K562 (cell line): ENCODE data around the gene LGR6. TPM values are rescaled to one million over a fixed set of nuclear protein-coding genes. Genes with fewer than 3 reads are reported as not detected.

ENCODE experiments used
- XRCC5 ChIP-seq: fragments of 200-400 bp; formaldehyde crosslinking; IDR thresholded peaks from 2 replicates; pipeline ENCODE4 v1.6.1; 2017; ENCODE audit warnings: low read depth, mild to moderate bottlenecking, low read length
- polyA plus RNA-seq, 8 experiments: library from polyadenylated mRNA; depleted of rRNA in 4 of 8; stranded (reverse) in 5 of 8; unstranded in 3 of 8; fragments of >200 nt; fragmentation: Nextera tagmentation in 2 of 8; fragmentation: Illumina TruSeq in 1 of 8; extraction: Ambion mirVana in 2 of 8; extraction: Trizol in 1 of 8; gene quantifications; 2 replicates each; pipeline versions ENCODE4 v1.2.1 to v1.2.3, GENCODE V29; 2011 to 2014; ENCODE audit warnings: inconsistent platforms in 1 of 8, missing spikeins in 1 of 8
- total RNA-seq, 7 experiments: library from RNA; depleted of rRNA in 6 of 7; stranded (reverse); fragments of >200 nt in 6 of 7; fragmentation: Illumina TruSeq in 2 of 7; extraction: Trizol in 2 of 7; gene quantifications; 2 replicates each; pipeline versions ENCODE4 v1.2.1 to v1.2.3, GENCODE V29; 2011 to 2021; ENCODE audit warnings: low replicate concordance in 1 of 7
- TF ChIP-seq, protein P1 (sequence below): IDR thresholded peaks from 2 replicates; pipeline ENCODE4 v1.6.1; 2011; ENCODE audit warnings: borderline replicate concordance, low read depth, mild to moderate bottlenecking, moderate library complexity, low read length; ENCODE audit not compliant: insufficient read depth, poor library complexity, severe bottlenecking
- TF ChIP-seq, protein P2 (sequence below), 2 experiments: fragments of 450-650 bp; IDR thresholded peaks; 2 replicates each; pipeline ENCODE4 v1.6.1; 2016; ENCODE audit warnings: mild to moderate bottlenecking in 2 of 2, borderline replicate concordance in 1 of 2, low read depth in 1 of 2, moderate library complexity in 1 of 2
- TF ChIP-seq, protein P3 (sequence below): fragments of 450-650 bp; IDR thresholded peaks from 2 replicates; pipeline ENCODE4 v1.6.1; 2014; ENCODE audit warnings: low read depth, mild to moderate bottlenecking, moderate library complexity, borderline replicate concordance
- TF ChIP-seq, protein P4 (sequence below): fragments of 250-450 bp; sonication (Bioruptor Pico); IDR thresholded peaks from 2 replicates; pipeline ENCODE4 v1.4.0; 2020; ENCODE audit warnings: mild to moderate bottlenecking, moderate library complexity

The LGR6 gene
- total and polyA plus RNA-seq, 9 of the 15 experiments (the other 6 are each of a cell fraction or from before 2014, with no cell fraction given), result 0.01 to 0.54 (median 0.17) TPM; not detected in 1

DNA sequence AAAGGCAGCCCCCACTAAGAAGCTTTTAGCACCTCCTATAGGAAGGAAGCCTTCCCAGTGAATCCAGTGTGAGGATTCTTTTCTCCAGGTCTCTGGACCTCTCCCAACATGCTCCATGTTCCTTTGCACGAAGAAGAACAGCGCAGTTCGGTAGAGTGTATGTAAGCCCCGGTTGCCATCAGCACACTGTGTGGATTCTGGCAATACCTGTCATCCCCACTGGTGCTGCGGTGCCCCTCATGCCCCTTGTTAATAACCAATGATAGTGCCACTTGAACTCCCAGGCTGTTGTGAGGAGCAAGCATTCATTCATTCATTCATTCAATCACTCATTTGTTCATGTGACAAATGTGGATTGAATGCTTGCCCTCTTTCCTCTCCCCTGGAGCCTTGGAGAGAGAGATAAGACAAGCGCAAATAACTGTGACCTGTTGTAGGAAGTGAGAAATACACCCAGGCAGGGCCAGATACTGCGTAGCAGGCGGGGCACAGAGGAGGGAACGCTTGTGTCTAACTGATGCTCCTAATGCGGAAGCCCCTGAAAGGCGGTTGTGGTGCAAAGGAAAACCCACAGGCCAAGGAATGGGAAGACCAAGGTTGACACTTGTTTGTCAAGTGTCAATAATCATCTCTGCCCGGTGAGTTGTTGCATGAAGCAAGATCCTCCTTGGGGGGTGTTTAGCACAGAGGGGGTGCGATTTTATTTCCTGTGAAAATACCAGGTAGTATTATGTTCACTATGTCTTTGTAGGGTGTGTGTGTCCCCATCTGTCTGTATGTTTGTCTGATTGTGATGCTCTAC is 9.8 kb downstream of the LGR6 start (continued):
- TF ChIP-seq, protein P1, sequence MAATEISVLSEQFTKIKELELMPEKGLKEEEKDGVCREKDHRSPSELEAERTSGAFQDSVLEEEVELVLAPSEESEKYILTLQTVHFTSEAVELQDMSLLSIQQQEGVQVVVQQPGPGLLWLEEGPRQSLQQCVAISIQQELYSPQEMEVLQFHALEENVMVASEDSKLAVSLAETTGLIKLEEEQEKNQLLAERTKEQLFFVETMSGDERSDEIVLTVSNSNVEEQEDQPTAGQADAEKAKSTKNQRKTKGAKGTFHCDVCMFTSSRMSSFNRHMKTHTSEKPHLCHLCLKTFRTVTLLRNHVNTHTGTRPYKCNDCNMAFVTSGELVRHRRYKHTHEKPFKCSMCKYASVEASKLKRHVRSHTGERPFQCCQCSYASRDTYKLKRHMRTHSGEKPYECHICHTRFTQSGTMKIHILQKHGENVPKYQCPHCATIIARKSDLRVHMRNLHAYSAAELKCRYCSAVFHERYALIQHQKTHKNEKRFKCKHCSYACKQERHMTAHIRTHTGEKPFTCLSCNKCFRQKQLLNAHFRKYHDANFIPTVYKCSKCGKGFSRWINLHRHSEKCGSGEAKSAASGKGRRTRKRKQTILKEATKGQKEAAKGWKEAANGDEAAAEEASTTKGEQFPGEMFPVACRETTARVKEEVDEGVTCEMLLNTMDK, result no peak
- TF ChIP-seq, protein P2, sequence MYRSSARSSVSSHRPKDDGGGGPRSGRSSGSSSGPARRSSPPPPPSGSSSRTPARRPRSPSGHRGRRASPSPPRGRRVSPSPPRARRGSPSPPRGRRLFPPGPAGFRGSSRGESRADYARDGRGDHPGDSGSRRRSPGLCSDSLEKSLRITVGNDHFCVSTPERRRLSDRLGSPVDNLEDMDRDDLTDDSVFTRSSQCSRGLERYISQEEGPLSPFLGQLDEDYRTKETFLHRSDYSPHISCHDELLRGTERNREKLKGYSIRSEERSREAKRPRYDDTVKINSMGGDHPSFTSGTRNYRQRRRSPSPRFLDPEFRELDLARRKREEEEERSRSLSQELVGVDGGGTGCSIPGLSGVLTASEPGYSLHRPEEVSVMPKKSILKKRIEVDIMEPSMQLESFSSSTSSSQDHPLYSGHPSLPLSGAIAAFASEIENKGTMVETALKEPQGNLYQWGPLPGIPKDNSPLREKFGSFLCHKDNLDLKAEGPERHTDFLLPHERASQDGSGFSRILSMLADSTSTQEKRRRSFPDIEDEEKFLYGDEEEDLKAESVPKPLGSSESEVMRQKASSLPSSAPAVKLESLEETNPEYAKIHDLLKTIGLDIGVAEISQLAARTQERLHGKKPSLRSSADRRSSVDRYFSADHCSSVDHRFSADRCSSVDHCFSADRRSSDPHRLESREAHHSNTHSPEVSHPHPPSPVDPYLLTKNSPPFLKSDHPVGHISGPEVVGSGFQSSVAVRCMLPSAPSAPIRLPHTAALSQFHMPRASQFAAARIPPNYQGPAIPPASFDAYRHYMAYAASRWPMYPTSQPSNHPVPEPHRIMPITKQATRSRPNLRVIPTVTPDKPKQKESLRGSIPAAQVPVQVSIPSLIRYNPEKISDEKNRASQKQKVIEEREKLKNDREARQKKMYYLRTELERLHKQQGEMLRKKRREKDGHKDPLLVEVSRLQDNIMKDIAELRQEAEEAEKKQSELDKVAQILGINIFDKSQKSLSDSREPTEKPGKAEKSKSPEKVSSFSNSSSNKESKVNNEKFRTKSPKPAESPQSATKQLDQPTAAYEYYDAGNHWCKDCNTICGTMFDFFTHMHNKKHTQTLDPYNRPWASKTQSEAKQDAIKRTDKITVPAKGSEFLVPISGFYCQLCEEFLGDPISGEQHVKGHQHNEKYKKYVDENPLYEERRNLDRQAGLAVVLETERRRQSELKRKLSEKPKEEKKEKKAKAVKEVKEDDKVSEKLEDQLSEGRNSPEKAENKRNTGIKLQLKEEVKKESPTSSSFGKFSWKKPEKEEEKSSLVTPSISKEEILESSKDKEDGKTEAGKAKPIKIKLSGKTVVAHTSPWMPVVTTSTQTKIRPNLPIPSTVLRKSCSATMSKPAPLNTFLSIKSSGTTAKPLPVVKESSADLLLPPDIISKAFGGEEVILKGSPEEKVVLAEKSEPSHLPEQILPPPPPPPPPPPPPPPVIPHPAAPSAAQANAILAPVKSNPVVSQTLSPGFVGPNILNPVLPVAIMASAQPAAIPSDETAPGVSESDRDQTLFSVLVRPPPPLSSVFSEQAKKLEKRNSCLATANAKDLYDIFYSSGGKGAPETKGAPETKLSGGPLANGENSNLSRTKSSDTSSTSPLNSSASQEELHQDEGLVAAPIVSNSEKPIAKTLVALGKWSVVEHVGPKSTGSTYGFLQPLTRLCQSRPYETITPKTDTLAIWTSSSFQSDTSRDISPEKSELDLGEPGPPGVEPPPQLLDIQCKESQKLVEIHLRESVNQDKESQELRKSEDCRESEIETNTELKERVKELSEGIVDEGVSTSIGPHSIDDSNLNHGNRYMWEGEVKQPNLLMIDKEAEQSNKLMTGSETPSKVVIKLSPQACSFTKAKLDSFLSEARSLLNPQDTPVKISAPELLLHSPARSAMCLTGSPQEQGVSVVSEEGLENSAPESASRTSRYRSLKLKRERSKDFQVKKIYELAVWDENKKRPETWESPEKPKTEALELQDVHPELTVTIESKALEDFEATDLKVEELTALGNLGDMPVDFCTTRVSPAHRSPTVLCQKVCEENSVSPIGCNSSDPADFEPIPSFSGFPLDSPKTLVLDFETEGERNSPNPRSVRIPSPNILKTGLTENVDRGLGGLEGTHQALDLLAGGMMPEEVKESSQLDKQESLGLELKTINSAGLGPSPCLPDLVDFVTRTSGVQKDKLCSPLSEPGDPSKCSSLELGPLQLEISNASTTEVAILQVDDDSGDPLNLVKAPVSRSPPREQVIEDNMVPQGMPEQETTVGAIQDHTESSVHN (IDR thresholded peaks at IDR 0.05; ENCODE audit: borderline replicate concordance in 1 of 2, low read depth in 1 of 2), result no peak
- TF ChIP-seq XRCC5, result no peak
- TF ChIP-seq, protein P3, sequence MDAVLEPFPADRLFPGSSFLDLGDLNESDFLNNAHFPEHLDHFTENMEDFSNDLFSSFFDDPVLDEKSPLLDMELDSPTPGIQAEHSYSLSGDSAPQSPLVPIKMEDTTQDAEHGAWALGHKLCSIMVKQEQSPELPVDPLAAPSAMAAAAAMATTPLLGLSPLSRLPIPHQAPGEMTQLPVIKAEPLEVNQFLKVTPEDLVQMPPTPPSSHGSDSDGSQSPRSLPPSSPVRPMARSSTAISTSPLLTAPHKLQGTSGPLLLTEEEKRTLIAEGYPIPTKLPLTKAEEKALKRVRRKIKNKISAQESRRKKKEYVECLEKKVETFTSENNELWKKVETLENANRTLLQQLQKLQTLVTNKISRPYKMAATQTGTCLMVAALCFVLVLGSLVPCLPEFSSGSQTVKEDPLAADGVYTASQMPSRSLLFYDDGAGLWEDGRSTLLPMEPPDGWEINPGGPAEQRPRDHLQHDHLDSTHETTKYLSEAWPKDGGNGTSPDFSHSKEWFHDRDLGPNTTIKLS, result no peak
- TF ChIP-seq, protein P4, sequence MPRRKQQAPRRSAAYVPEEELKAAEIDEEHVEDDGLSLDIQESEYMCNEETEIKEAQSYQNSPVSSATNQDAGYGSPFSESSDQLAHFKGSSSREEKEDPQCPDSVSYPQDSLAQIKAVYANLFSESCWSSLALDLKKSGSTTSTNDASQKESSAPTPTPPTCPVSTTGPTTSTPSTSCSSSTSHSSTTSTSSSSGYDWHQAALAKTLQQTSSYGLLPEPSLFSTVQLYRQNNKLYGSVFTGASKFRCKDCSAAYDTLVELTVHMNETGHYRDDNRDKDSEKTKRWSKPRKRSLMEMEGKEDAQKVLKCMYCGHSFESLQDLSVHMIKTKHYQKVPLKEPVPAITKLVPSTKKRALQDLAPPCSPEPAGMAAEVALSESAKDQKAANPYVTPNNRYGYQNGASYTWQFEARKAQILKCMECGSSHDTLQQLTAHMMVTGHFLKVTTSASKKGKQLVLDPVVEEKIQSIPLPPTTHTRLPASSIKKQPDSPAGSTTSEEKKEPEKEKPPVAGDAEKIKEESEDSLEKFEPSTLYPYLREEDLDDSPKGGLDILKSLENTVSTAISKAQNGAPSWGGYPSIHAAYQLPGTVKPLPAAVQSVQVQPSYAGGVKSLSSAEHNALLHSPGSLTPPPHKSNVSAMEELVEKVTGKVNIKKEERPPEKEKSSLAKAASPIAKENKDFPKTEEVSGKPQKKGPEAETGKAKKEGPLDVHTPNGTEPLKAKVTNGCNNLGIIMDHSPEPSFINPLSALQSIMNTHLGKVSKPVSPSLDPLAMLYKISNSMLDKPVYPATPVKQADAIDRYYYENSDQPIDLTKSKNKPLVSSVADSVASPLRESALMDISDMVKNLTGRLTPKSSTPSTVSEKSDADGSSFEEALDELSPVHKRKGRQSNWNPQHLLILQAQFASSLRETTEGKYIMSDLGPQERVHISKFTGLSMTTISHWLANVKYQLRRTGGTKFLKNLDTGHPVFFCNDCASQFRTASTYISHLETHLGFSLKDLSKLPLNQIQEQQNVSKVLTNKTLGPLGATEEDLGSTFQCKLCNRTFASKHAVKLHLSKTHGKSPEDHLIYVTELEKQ (CRISPR knock-in tag), result no peak
